GM12878 (cell line): ENCODE data around the gene TLCD5. TPM values are rescaled to one million over a fixed set of nuclear protein-coding genes. Genes with fewer than 3 reads are reported as not detected.

Experiments used
- ATAC-seq: fragments of 200-7000 bp; cut with Tn5 transposase; 3 replicates; pipeline ENCODE4 v1.9.1; 2020; ENCODE audit warnings: mild to moderate bottlenecking, moderate library complexity
- BruUV-seq: library from RNA; stranded (reverse); fragments of 400-500 nt; replicated peaks from 2 replicates; lab custom pipeline; 2021; lab: Mats Ljungman, UMichigan
- CTCF ChIA-PET: fragments of 300-600 bp; sonication (Branson Sonifier 250); formaldehyde crosslinking; extraction: SDS; loops from one replicate; lab custom pipeline; 2021; ENCODE audit warnings: inconsistent platforms; lab: Yijun Ruan, JAX
- POLR2A ChIA-PET: fragments of 350-600 bp; formaldehyde crosslinking; extraction: SDS; loops from one replicate; lab custom pipeline; 2021; ENCODE audit warnings: inconsistent platforms; lab: Charles Lee
- RAD21 ChIA-PET: fragments of 300-600 bp; sonication (Branson Sonifier 250); formaldehyde crosslinking; loops from one replicate; lab custom pipeline; 2023; ENCODE audit warnings: antibody characterized with exemption; ENCODE audit not compliant: unreplicated experiment; lab: Charles Lee
- SMC1A ChIA-PET: fragments of 300-600 bp; sonication (Branson Sonifier 250); formaldehyde crosslinking; loops from one replicate; lab custom pipeline; 2023; ENCODE audit not compliant: unreplicated experiment, uncharacterized antibody; lab: Charles Lee
- DNase-seq: peaks from one replicate; pipeline ENCODE4 v3.0.0-alpha.2; 2011; ENCODE audit warnings: low read depth, low spot score
- FAIRE-seq: peaks from 3 replicates; lab custom pipeline; 2011; peaks lifted over from hg19 to GRCh38; lab: Jason Lieb, UNC
- H2AFZ ChIP-seq: 2 replicates; pipeline ENCODE4 v1.6.0; 2011; ENCODE audit warnings: low read depth, low read length, control low read depth; ENCODE audit not compliant: control insufficient read depth
- H3K27ac ChIP-seq: 2 replicates; pipeline ENCODE4 v1.5.1; 2011; ENCODE audit warnings: control low read depth; ENCODE audit not compliant: control insufficient read depth, insufficient read depth
- H3K27me3 ChIP-seq, 2 experiments: replicated peaks in 1 of 2; 2 replicates each; pipeline versions ENCODE4 v1.6.0 to v1.6.1; 2011; ENCODE audit warnings: low read length in 1 of 2; ENCODE audit not compliant: control insufficient read depth in 2 of 2, insufficient read depth in 2 of 2
- H3K36me3 ChIP-seq, 2 experiments: 2 replicates each; pipeline ENCODE4 v1.5.1; 2011; ENCODE audit warnings: low read length in 1 of 2; ENCODE audit not compliant: control insufficient read depth in 2 of 2, insufficient read depth in 2 of 2
- H3K4me1 ChIP-seq: 2 replicates; pipeline ENCODE4 v1.6.1; 2011; ENCODE audit warnings: mild to moderate bottlenecking, low read length, moderate library complexity, mixed read lengths; ENCODE audit not compliant: control insufficient read depth, insufficient read depth
- H3K4me2 ChIP-seq: 2 replicates; pipeline ENCODE4 v1.6.0; 2011; ENCODE audit warnings: control low read depth; ENCODE audit not compliant: control insufficient read depth, insufficient read depth
- H3K4me3 ChIP-seq: fragments of 200-600 bp; sonication (generic); 2 replicates; pipeline ENCODE4 v1.5.1; 2016
- H3K79me2 ChIP-seq: 2 replicates; pipeline ENCODE4 v1.6.0; 2011; ENCODE audit warnings: low read length; ENCODE audit not compliant: control insufficient read depth, insufficient read depth
- H3K9ac ChIP-seq: 2 replicates; pipeline ENCODE4 v1.8.0; 2011; ENCODE audit warnings: low read length, control low read depth, mixed read lengths; ENCODE audit not compliant: control insufficient read depth, insufficient read depth
- H3K9me3 ChIP-seq: replicated peaks from 3 replicates; pipeline ENCODE4 v1.5.1; 2011; ENCODE audit warnings: mild to moderate bottlenecking, low read length; ENCODE audit not compliant: control insufficient read depth, insufficient read depth
- H4K20me1 ChIP-seq: 2 replicates; pipeline ENCODE4 v1.6.0; 2011; ENCODE audit not compliant: control insufficient read depth, insufficient read depth
- CREM ChIP-seq: IDR thresholded peaks from 2 replicates; pipeline ENCODE4 v1.6.1; 2014; ENCODE audit warnings: antibody characterized with exemption, low read depth
- MTA3 ChIP-seq: IDR thresholded peaks from 2 replicates; pipeline ENCODE4 v1.6.1; 2012; ENCODE audit warnings: low read length, inconsistent platforms, borderline replicate concordance
- RUNX3 ChIP-seq: IDR thresholded peaks from 2 replicates; pipeline ENCODE4 v1.6.1; 2012; ENCODE audit warnings: low read length, inconsistent platforms
- WGBS: methylation state at CpG from one replicate; pipeline ENCODE4 v1.1.6; 2016; ENCODE audit warnings: low lambda C conversion rate; ENCODE audit not compliant: insufficient replicate concordance, insufficient coverage; ENCODE audit errors: missing lambda C conversion rate; 5-methylcytosine and 5-hydroxymethylcytosine counted together
- in situ Hi-C: fragments of 300-500 bp; cut with MboI; formaldehyde crosslinking; loops from 9 replicates; pipeline ENCODE4 v1.14.3; 2018; ENCODE audit warnings: mixed read lengths
- intact Hi-C: fragments of 100-400 bp; cut with micrococcal nuclease; formaldehyde crosslinking; loops from one replicate; pipeline ENCODE4 v1.14.2; 2022; ENCODE audit not compliant: unreplicated experiment
- polyA plus RNA-seq, 11 experiments: library from polyadenylated mRNA; depleted of rRNA in 4 of 11; unstranded in 6 of 11; stranded (reverse) in 5 of 11; fragments of >200 nt; fragmentation: Nextera tagmentation in 4 of 11; fragmentation: Illumina TruSeq in 1 of 11; extraction: Ambion mirVana in 4 of 11; extraction: Trizol in 1 of 11; gene quantifications; 1 replicate in 1 of 11; 2 replicates in 10 of 11; pipeline versions ENCODE4 v1.2.1 to v1.2.3, GENCODE V29; 2011 to 2016; ENCODE audit warnings: inconsistent platforms in 2 of 11, missing spikeins in 2 of 11, low read depth in 1 of 11
- total RNA-seq, 4 experiments: library from RNA; depleted of rRNA in 3 of 4; stranded (reverse); fragments of >200 nt in 3 of 4; fragmentation: Illumina TruSeq in 1 of 4; extraction: Trizol in 1 of 4; gene quantifications; 2 replicates each; pipeline versions ENCODE4 v1.2.1 to v1.2.3, GENCODE V29; 2013 to 2021

The TLCD5 gene
- total and polyA plus RNA-seq, 10 of the 15 experiments (the other 5 are each of a cell fraction or from before 2014, with no cell fraction given), result 2.4 to 13.3 (median 3.2) TPM

GRCh38 chr11:120337355-120338106 lies 12.4 kb downstream of the TLCD5 start:
- Histone ChIP-seq H3K27ac (peak overlapping the region; percentile 74), H3K9ac (peak overlapping the region; percentile 85), H3K4me1 (peaks cover 9% of the 10 kb centered on the region), H4K20me1 (peaks cover 2% of the 10 kb centered on the region), H2AFZ (peak overlapping the region; percentile 85; the same call in 1 of the 2 replicates), H3K27me3 (no peaks in the 10 kb centered on the region), H3K79me2 (peaks cover 47% of the 10 kb centered on the region), H3K36me3 (no peaks in the 10 kb centered on the region), H3K4me3 (peak overlapping the region; percentile 94), H3K9me3 (no peaks in the 10 kb centered on the region), H3K4me2 (peak overlapping the region; percentile 82)
- ChIA-PET RAD21 (interaction anchor here (0.7 to 4.1 kb wide), 10 partner anchors 12 to 276 kb away, joined by 3 to 34 read pairs (median 4); no protein-coding TSS in a partner anchor), SMC1A (interaction anchor here (0.6 to 4.5 kb wide), 21 partner anchors 10 to 588 kb away, joined by 3 to 32 read pairs (median 3); no protein-coding TSS in a partner anchor), POLR2A (interaction anchor here (0.7 to 1.6 kb wide), 5 partner anchors 11 to 94 kb away, joined by 3 to 9 read pairs (median 5); no protein-coding TSS in a partner anchor), CTCF (interaction anchor here (0.8 to 2.4 kb wide), 9 partner anchors 10 to 774 kb away, joined by 3 to 9 read pairs (median 4); no protein-coding TSS in a partner anchor)
- intact Hi-C loops, result loop anchor here (2.0 to 10.0 kb wide), 5 partner anchors 63 to 857 kb away; no protein-coding TSS in a partner anchor
- in situ Hi-C loops, result loop anchor here (10.0 kb wide), 1 partner anchor 617 kb away; no protein-coding TSS in a partner anchor
- no peak for ATAC-seq
- WGBS, result 35% methylated on average over 18 of the region's 18 CpGs
- DNase-seq, result no peak
- TSS peak; percentile 41 for BruUV-seq
- FAIRE-seq, result peak; percentile 84
- TF ChIP-seq CREM, result no peak
- 0 out of 2 replicates have a peak, but pooled peaks have one; percentile 23 for TF ChIP-seq MTA3
- peak; percentile 40; the same call in 1 of the 2 replicates for TF ChIP-seq RUNX3
